Mucosa of descending colon (tissue), 3 donors: Measurements from ENCODE around the gene SDK1. TPM values are rescaled to one million over a fixed set of nuclear protein-coding genes. Genes with fewer than 3 reads are reported as not detected.
A peak's percentile ranks its signal among the peaks of the same experiment; 100 is the strongest.

Experiments
- ATAC-seq: fragments of 200-7000 bp; cut with Tn5 transposase; one replicate; pipeline ENCODE4 v1.9.1; 2020; ENCODE audit warnings: mild to moderate bottlenecking, moderate library complexity
- DNase-seq, 3 donors: peaks; one replicate each; pipeline ENCODE4 v3.0.0-alpha.2; 2020
- H3K36me3 ChIP-seq: fragments of 200-600 bp; one replicate; pipeline ENCODE4 v1.8.0; 2021; ENCODE audit warnings: low read depth, mild to moderate bottlenecking
- H3K4me1 ChIP-seq: fragments of 200-600 bp; one replicate; pipeline ENCODE4 v1.8.0; 2021; ENCODE audit warnings: low read depth, mild to moderate bottlenecking
- H3K4me3 ChIP-seq: fragments of 200-600 bp; one replicate; pipeline ENCODE4 v1.8.0; 2021; ENCODE audit warnings: mild to moderate bottlenecking
- H3K9me3 ChIP-seq: fragments of 200-600 bp; one replicate; pipeline ENCODE4 v1.8.0; 2021; ENCODE audit warnings: mild to moderate bottlenecking
- intact Hi-C, 2 donors: fragments of 100-400 bp; cut with DNase I in 1 of 2; cut with micrococcal nuclease in 1 of 2; formaldehyde crosslinking; loops; one replicate each; pipeline versions ENCODE4 v1.11.0 to v1.11.1; 2022; cut with DNase I, micrococcal nuclease
- total RNA-seq, 3 donors: library from RNA; stranded (reverse); fragmentation: NEBNext Ultra II Directional in 2 of 3; extraction: Animal tissue kit (Norgen Biotek cat#: 25700) in 2 of 3; gene quantifications; one replicate each; pipeline versions ENCODE4 v1.2.1 to v1.2.4, GENCODE V29; 2021 to 2023
- TF ChIP-seq, protein P1 (sequence below): fragments of 200-600 bp; IDR thresholded peaks from one replicate; pipeline ENCODE4 v1.8.0; 2022; ENCODE audit warnings: antibody characterized with exemption, mild to moderate bottlenecking
- donor health status: DM: no; HTN: no; CAD: no; lungs with moderate emphysema.
- donor health status: DM: no; HTN: no; CAD: no.
- donor health status: DM: no; HTN: yes; CAD: no.

Gene SDK1
- total RNA-seq, 3 donors from 2014 or later: 2.7 to 20.2 (median 4.2) TPM

DNA sequence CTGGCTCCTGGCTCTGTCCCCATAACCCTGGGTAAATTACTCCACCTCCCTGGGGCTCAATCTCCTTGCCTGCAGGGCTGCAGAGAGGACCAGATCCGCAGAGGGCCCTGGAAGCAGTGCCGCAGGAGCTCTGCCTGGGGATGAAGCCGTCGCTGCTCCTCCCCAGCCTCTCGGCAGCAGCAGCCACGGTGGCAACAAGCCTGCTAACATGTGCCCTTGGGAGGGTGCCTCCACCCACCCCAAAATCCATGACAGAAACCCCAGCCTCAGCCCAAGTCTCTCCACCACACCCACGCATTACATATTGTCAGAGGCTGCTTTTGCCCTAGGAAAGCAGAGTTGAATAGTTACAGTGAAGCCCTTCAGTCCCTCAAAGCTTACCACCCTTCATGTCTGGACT lies 894.6 kb downstream of the SDK1 start:
- H3K4me3 ChIP-seq: no peak overlapping the region
- H3K9me3 ChIP-seq: no peaks in the 10 kb centered on the region
- DNase-seq (no peak), ATAC-seq (no peak)
- H3K36me3 ChIP-seq: no peaks in the 10 kb centered on the region
- TF ChIP-seq, protein P1, sequence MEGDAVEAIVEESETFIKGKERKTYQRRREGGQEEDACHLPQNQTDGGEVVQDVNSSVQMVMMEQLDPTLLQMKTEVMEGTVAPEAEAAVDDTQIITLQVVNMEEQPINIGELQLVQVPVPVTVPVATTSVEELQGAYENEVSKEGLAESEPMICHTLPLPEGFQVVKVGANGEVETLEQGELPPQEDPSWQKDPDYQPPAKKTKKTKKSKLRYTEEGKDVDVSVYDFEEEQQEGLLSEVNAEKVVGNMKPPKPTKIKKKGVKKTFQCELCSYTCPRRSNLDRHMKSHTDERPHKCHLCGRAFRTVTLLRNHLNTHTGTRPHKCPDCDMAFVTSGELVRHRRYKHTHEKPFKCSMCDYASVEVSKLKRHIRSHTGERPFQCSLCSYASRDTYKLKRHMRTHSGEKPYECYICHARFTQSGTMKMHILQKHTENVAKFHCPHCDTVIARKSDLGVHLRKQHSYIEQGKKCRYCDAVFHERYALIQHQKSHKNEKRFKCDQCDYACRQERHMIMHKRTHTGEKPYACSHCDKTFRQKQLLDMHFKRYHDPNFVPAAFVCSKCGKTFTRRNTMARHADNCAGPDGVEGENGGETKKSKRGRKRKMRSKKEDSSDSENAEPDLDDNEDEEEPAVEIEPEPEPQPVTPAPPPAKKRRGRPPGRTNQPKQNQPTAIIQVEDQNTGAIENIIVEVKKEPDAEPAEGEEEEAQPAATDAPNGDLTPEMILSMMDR: no peak
- intact Hi-C loops: no loop called here
- no peaks in the 10 kb centered on the region for H3K4me1 ChIP-seq

DNA sequence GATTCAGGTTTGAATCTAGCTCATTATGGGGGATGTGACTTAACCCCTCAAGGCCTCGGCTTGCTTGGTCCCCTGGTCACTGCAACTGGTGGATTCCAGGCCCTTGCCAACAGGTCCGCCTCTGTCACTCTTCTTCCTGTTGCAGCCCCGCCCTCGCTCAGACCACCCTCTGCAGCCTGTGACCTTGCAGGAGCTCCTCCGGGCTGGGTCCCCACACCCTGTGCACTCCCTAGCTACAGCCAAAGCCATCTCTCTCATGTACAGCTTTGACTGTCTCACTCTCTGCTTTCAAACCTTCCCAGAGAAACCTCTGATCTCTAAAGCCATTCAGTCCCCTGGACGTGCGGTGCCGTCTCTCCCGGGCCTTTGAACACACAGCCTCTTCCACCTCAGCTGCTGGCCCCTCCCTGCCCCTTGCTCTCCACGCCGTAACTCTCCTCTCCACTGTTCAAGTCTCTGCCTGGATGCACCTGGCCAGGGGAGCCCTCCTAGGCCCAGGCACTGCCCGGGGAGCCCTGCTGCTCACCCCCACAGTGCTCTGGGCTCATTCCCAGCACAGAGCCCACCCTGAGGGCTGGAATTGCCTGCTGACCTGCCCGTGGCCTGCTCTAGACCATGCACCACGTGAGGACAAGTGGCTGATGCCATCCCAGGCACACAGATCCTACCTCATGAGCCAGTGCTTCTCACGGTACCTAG lies 895.2 kb downstream of the SDK1 start:
- Histone ChIP-seq H3K36me3 (no peaks in the 10 kb centered on the region), H3K9me3 (no peaks in the 10 kb centered on the region), H3K4me3 (no peak overlapping the region), H3K4me1 (no peaks in the 10 kb centered on the region)
- intact Hi-C loops: no loop called here
- peak in 1 of 3 donors; percentile 15 for DNase-seq
- ATAC-seq: no peak
- TF ChIP-seq, protein P1: no peak

DNA sequence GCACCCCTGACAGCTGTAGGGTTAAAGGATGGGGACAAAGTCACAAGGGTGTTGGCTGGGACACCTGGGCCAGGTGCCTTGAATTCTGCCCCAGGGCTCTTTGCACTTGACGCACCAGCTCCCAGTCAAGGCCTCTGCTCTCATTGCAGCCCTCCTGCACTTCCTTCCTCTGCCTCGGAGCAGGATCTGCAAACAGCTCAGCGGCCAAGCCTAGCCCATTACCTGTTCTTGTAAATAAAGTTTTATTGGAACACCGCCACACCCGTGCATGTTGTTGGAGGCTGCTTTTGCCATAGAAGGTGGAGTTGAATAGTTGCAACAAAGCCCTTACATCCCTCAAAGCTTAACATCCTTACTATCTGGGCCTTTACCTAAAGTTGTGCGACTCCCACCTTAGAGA lies 897.2 kb downstream of the SDK1 start:
- DNase-seq (no peak), ATAC-seq (peak; percentile 30)
- intact Hi-C loops: no loop called here
- no peaks in the 10 kb centered on the region for H3K36me3 ChIP-seq
- no peak overlapping the region for H3K4me3 ChIP-seq
- no peaks in the 10 kb centered on the region for H3K4me1 ChIP-seq
- TF ChIP-seq, protein P1: no peak
- H3K9me3 ChIP-seq: no peaks in the 10 kb centered on the region

DNA sequence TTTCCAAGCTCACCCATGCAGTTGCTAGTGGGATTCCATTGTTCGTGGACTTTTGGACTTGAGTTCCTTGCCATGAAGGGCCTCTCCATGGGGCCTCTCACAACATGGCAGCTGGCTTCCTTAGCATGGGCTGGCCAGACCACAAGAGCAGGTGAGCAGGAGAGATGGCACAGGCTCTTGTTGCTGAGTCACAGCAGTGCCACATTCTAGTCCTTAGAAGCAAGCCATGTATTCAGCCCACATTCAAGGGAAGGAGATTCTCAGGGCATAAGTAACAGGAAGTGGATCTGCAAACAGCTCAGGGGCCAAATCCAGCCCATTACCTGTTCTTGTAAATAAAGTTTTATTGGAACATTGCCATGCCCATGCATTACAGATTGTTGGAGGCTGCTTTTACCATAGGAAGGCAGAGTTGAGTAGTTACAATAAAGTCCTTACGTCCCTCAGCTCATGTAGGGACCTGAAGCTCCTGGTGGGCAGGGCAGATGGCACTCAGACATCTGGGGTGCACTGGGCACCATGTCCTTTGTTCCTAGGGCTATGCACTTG lies 899.6 kb downstream of the SDK1 start:
- H3K9me3 ChIP-seq: no peaks in the 10 kb centered on the region
- ATAC-seq: no peak
- TF ChIP-seq, protein P1: no peak
- H3K4me1 ChIP-seq: no peaks in the 10 kb centered on the region
- DNase-seq: no peak
- H3K36me3 ChIP-seq: no peaks in the 10 kb centered on the region
- intact Hi-C loops: no loop called here
- no peak overlapping the region for H3K4me3 ChIP-seq

DNA sequence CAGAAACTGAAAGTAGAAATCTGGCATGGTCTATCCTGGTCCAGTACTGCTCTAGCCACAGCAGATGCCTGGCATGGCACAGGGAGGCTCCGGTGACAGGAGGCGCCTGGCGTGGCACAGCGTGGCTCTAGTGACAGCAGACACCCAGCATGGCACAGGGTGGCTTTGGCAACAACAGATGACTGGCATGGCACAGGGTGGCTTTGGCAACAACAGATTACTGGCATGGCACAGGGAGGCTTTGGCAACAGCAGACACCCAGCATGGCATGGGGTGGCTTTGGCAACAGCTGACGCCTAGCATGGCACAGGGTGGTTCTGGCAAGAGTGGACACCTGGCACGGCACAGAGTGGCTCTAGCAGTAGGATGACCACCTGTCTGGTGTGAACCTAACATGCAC lies 900.5 kb downstream of the SDK1 start:
- Histone ChIP-seq H3K4me3 (no peak overlapping the region), H3K4me1 (no peaks in the 10 kb centered on the region), H3K36me3 (no peaks in the 10 kb centered on the region)

More for the DNA sequence above, 900.5 kb downstream of the SDK1 start:
- TF ChIP-seq, protein P1: no peak
- H3K9me3 ChIP-seq: no peaks in the 10 kb centered on the region
- intact Hi-C loops: no loop called here
- ATAC-seq: no peak
- DNase-seq: peak in 1 of 3 donors; percentile 33
